SJSA1 (cell line): ENCODE measurements around the gene HEXD. TPM values are rescaled to one million over a fixed set of nuclear protein-coding genes. Genes with fewer than 3 reads are reported as not detected.

Experiments used
- DNase-seq, 2 experiments: peaks; one replicate each; pipeline ENCODE4 v3.0.0-alpha.2; 2015 to 2020; ENCODE audit warnings: low spot score in 2 of 2, low read depth in 1 of 2
- H3K27ac ChIP-seq: fragments of 250-450 bp; sonication (Bioruptor Pico); 2 replicates; pipeline ENCODE4 v1.5.1; 2020; ENCODE audit warnings: mild to moderate bottlenecking, moderate library complexity
- H3K27me3 ChIP-seq: fragments of 250-450 bp; sonication (Bioruptor Pico); replicated peaks from 2 replicates; pipeline ENCODE4 v1.5.1; 2020; ENCODE audit warnings: mild to moderate bottlenecking, moderate library complexity
- H3K36me3 ChIP-seq: fragments of 250-450 bp; sonication (Bioruptor Pico); 2 replicates; pipeline ENCODE4 v1.5.1; 2020; ENCODE audit warnings: mild to moderate bottlenecking
- H3K4me1 ChIP-seq: fragments of 250-450 bp; sonication (Bioruptor Pico); replicated peaks from 2 replicates; pipeline ENCODE4 v1.6.1; 2021; ENCODE audit warnings: mild to moderate bottlenecking
- H3K4me3 ChIP-seq: fragments of 250-450 bp; sonication (Bioruptor Pico); 2 replicates; pipeline ENCODE4 v1.5.1; 2020; ENCODE audit warnings: mild to moderate bottlenecking
- H3K9me3 ChIP-seq: fragments of 250-450 bp; sonication (Bioruptor Pico); replicated peaks from 2 replicates; pipeline ENCODE4 v1.5.1; 2020; ENCODE audit warnings: mild to moderate bottlenecking
- total RNA-seq: library from RNA; depleted of rRNA; stranded (reverse); fragments of >200 nt; shearing (Covaris generic); gene quantifications from 2 replicates; pipeline ENCODE4 v1.2.3, GENCODE V29; 2014; rRNA removed

Gene HEXD
- total RNA-seq, 1 experiment from 2014 or later = 21.7 TPM

- no peaks in the 10 kb centered on the region for H3K27me3 ChIP-seq
- H3K27ac ChIP-seq = no peak overlapping the region
- peaks cover 6% of the 10 kb centered on the region for H3K4me1 ChIP-seq
- H3K4me3 ChIP-seq = no peak overlapping the region
- no peak for DNase-seq
- H3K9me3 ChIP-seq = no peaks in the 10 kb centered on the region
- H3K36me3 ChIP-seq = peaks cover 57% of the 10 kb centered on the region
These were observed 69.8 kb downstream of the HEXD start for GRCh38 chr17:82487910-82488309.

DNA sequence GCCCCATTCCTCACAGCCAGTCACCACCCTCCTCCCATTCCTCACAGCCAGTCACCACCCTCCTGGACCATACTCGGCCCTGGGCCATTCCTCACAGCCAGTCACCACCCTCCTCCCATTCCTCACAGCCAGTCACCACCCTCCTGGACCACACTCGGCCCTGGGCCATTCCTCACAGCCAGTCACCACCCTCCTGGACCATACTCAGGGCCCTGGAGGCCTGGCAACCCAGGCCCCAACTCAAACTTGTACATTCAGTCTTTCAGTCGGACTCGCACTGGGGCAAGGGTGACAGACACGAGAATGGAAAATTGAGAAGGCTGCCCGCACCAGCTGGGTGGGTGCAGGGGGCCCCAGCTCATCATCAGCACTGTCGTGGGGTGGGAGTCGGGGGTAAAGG lies 71.0 kb downstream of the HEXD start:
- Histone ChIP-seq H3K27ac (no peak overlapping the region), H3K4me1 (peaks cover 16% of the 10 kb centered on the region), H3K9me3 (no peaks in the 10 kb centered on the region), H3K4me3 (no peak overlapping the region), H3K27me3 (no peaks in the 10 kb centered on the region), H3K36me3 (peaks cover 44% of the 10 kb centered on the region)
- DNase-seq = no peak

DNA sequence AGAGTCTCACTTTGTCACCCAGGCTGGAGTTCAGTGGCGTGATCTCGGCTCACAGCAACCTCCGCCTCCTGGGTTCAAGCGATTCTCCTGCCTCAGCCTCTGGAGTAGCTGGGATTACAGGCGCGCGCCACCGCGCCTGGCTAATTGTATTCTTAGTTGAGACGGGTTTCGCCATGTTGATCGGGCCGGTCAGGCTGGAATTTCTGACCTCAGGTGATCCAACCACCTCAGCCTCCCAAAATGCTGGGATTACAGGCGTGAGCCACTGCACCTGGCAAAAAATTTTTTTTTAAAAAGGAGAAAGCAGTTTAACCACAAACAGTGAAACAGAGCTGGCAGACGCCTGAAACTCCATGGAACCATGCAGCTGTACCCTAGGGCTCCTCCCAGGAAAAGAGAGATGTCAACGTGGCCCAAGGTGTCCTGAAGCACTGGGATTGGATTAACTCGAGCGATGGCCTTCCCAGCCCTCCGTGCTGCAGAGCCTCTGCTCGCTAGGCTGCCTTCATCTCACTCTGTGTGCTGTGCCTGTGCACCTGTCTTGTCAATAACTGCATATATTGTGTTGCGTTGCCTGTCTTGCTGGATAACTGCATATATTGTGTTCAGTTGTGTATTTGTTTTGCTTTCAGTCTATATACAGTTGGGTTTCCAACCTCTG lies 71.8 kb downstream of the HEXD start:
- H3K36me3 ChIP-seq = peaks cover 36% of the 10 kb centered on the region
- no peaks in the 10 kb centered on the region for H3K9me3 ChIP-seq
- peaks cover 18% of the 10 kb centered on the region for H3K4me1 ChIP-seq
- no peaks in the 10 kb centered on the region for H3K27me3 ChIP-seq
- no peak overlapping the region for H3K27ac ChIP-seq
- DNase-seq = no peak
- no peak overlapping the region for H3K4me3 ChIP-seq

- H3K27ac ChIP-seq = no peak overlapping the region
- no peak overlapping the region for H3K4me3 ChIP-seq
- H3K27me3 ChIP-seq = no peaks in the 10 kb centered on the region
- DNase-seq = no peak
- no peaks in the 10 kb centered on the region for H3K9me3 ChIP-seq
- H3K36me3 ChIP-seq = peaks cover 29% of the 10 kb centered on the region
- H3K4me1 ChIP-seq = peaks cover 18% of the 10 kb centered on the region
These were observed 72.5 kb downstream of the HEXD start for GRCh38 chr17:82490512-82491195.

GRCh38 chr17:82491196-82491530 lies 73.0 kb downstream of the HEXD start:
- H3K27me3 ChIP-seq = no peaks in the 10 kb centered on the region
- H3K9me3 ChIP-seq = no peaks in the 10 kb centered on the region
- peaks cover 18% of the 10 kb centered on the region for H3K4me1 ChIP-seq
- peaks cover 24% of the 10 kb centered on the region for H3K36me3 ChIP-seq
- DNase-seq = no peak
- no peak overlapping the region for H3K27ac ChIP-seq
- no peak overlapping the region for H3K4me3 ChIP-seq

GRCh38 chr17:82491533-82491932 lies 73.4 kb downstream of the HEXD start:
- no peaks in the 10 kb centered on the region for H3K9me3 ChIP-seq
- H3K27ac ChIP-seq = no peak overlapping the region
- H3K4me3 ChIP-seq = no peak overlapping the region
- peaks cover 20% of the 10 kb centered on the region for H3K36me3 ChIP-seq
- H3K27me3 ChIP-seq = no peaks in the 10 kb centered on the region
- no peak for DNase-seq
- peaks cover 21% of the 10 kb centered on the region for H3K4me1 ChIP-seq

Other genes with a start within 250 kb of the HEXD start
- gene CCDC57, start 205.5 kb upstream of the HEXD start, total RNA-seq = 8.2 and 9.4 TPM in 2 replicates
- 149 and 249 TPM in 2 replicates for gene SLC16A3, start 189.3 kb upstream of the HEXD start, total RNA-seq
- 26.0 and 33.7 TPM in 2 replicates for gene CSNK1D, start 144.6 kb upstream of the HEXD start, total RNA-seq
- gene CD7, start 100.7 kb upstream of the HEXD start, total RNA-seq = not detected in 2 replicates
- gene SECTM1, start 84.6 kb upstream of the HEXD start, total RNA-seq = 5.3 and 6.3 TPM in 2 replicates
- 0.19 and 0.34 TPM in 2 replicates for gene TEX19, start 59.1 kb upstream of the HEXD start, total RNA-seq
- gene UTS2R, start 46.6 kb upstream of the HEXD start, total RNA-seq = 0.18 TPM in 1 of 2 replicates, not detected in the other
- gene OGFOD3, start 239 bp downstream of the HEXD start, total RNA-seq = 87.6 and 105 TPM in 2 replicates
- 71.4 and 106 TPM in 2 replicates for gene CYBC1, start 32.4 kb downstream of the HEXD start, total RNA-seq
- gene NARF, start 40.4 kb downstream of the HEXD start, total RNA-seq = 41.6 and 58.5 TPM in 2 replicates
- gene FOXK2, start 101.4 kb downstream of the HEXD start, total RNA-seq = 39.3 and 54.9 TPM in 2 replicates
- gene WDR45B, start 230.1 kb downstream of the HEXD start, total RNA-seq = 157 and 203 TPM in 2 replicates